Endodermal cell (in vitro differentiated cells): ENCODE measurements around the gene CCDC68. TPM values are rescaled to one million over a fixed set of nuclear protein-coding genes. Genes with fewer than 3 reads are reported as not detected.

Source experiments
- DNase-seq: peaks from one replicate; pipeline ENCODE4 v3.0.0-alpha.2; 2017
- H3K27ac ChIP-seq: 2 replicates; pipeline ENCODE4 v1.5.1; 2013; ENCODE audit warnings: mild to moderate bottlenecking, low read depth, low read length, moderate library complexity
- H3K27me3 ChIP-seq: 2 replicates; pipeline ENCODE4 v1.6.1; 2013; ENCODE audit warnings: mild to moderate bottlenecking, low read length, moderate library complexity; ENCODE audit not compliant: insufficient read depth, control insufficient read depth, poor library complexity, severe bottlenecking
- H3K36me3 ChIP-seq: 2 replicates; pipeline ENCODE4 v1.7.0; 2013; ENCODE audit warnings: mild to moderate bottlenecking, low read length, moderate library complexity; ENCODE audit not compliant: control insufficient read depth, insufficient read depth
- H3K4me1 ChIP-seq: one replicate; pipeline ENCODE4 v1.7.0; 2013; ENCODE audit warnings: low read length; ENCODE audit not compliant: control insufficient read depth, insufficient read depth
- H3K4me3 ChIP-seq: 2 replicates; pipeline ENCODE4 v1.5.1; 2013; ENCODE audit warnings: mild to moderate bottlenecking, low read length, moderate library complexity
- H3K9ac ChIP-seq: 2 replicates; pipeline ENCODE4 v1.6.1; 2013; ENCODE audit warnings: mild to moderate bottlenecking, low read length, moderate library complexity; ENCODE audit not compliant: poor library complexity, severe bottlenecking; ENCODE audit errors: extremely low read depth
- H3K9me3 ChIP-seq: 2 replicates; pipeline ENCODE4 v1.6.1; 2013; ENCODE audit warnings: mild to moderate bottlenecking, low read length, moderate library complexity; ENCODE audit not compliant: control insufficient read depth
- H3K27ac Mint-ChIP-seq: 2 replicates; pipeline ENCODE4 v1.8.0; 2020; ENCODE audit warnings: mixed read lengths
- H3K27me3 Mint-ChIP-seq: 2 replicates; pipeline ENCODE4 v1.8.0; 2021; ENCODE audit warnings: mild to moderate bottlenecking, mixed read lengths; ENCODE audit not compliant: insufficient read depth
- H3K36me3 Mint-ChIP-seq: 2 replicates; pipeline ENCODE4 v1.8.0; 2020; ENCODE audit warnings: low read depth, mixed read lengths
- H3K4me1 Mint-ChIP-seq: 2 replicates; pipeline ENCODE4 v1.8.0; 2020; ENCODE audit warnings: mixed read lengths
- H3K4me3 Mint-ChIP-seq: 2 replicates; pipeline ENCODE4 v1.8.0; 2020; ENCODE audit warnings: mild to moderate bottlenecking, moderate library complexity, mixed read lengths
- H3K9me3 Mint-ChIP-seq: 2 replicates; pipeline ENCODE4 v1.8.0; 2020; ENCODE audit warnings: mild to moderate bottlenecking, mixed read lengths
- WGBS, 2 experiments: methylation state at CpG; one replicate each; pipeline versions ENCODE4 v1.1.5 to v1.1.7; 2013; ENCODE audit warnings: missing lambda C conversion rate in 2 of 2, mixed read lengths in 1 of 2; ENCODE audit not compliant: insufficient coverage in 1 of 2, insufficient read length in 1 of 2; 5-methylcytosine and 5-hydroxymethylcytosine counted together
- total RNA-seq, 2 donors: library from RNA; stranded (reverse); fragmentation: NEBNext Ultra II Directional in 1 of 2; extraction: Animal tissue kit (Norgen Biotek cat#: 25700) in 1 of 2; gene quantifications; 2 replicates in 1 of 2; 3 replicates in 1 of 2; pipeline ENCODE4 v1.2.1, GENCODE V29; 2021
- TF ChIP-seq, protein P1 (sequence below): fragments of 200-600 bp; sonication (generic); conservative IDR thresholded peaks from 2 replicates; pipeline ENCODE4 v1.5.0; 2021; ENCODE audit warnings: antibody characterized with exemption, mild to moderate bottlenecking

CCDC68 gene
- total RNA-seq, 2 donors from 2014 or later: 0.53 to 0.80 TPM

- H3K9me3 Mint-ChIP-seq: no peaks in the 10 kb centered on the region
- Histone ChIP-seq H3K9ac (no peak overlapping the region), H3K9me3 (no peaks in the 10 kb centered on the region), H3K4me3 (no peak overlapping the region), H3K27ac (no peak overlapping the region), H3K36me3 (no peaks in the 10 kb centered on the region), H3K4me1 (no peaks in the 10 kb centered on the region), H3K27me3 (peaks cover 12% of the 10 kb centered on the region)
- 90% methylated on average over 3 of the region's 3 CpGs for WGBS, 2 experiments
- TF ChIP-seq, protein P1, sequence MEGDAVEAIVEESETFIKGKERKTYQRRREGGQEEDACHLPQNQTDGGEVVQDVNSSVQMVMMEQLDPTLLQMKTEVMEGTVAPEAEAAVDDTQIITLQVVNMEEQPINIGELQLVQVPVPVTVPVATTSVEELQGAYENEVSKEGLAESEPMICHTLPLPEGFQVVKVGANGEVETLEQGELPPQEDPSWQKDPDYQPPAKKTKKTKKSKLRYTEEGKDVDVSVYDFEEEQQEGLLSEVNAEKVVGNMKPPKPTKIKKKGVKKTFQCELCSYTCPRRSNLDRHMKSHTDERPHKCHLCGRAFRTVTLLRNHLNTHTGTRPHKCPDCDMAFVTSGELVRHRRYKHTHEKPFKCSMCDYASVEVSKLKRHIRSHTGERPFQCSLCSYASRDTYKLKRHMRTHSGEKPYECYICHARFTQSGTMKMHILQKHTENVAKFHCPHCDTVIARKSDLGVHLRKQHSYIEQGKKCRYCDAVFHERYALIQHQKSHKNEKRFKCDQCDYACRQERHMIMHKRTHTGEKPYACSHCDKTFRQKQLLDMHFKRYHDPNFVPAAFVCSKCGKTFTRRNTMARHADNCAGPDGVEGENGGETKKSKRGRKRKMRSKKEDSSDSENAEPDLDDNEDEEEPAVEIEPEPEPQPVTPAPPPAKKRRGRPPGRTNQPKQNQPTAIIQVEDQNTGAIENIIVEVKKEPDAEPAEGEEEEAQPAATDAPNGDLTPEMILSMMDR: no peak
- no peak overlapping the region for H3K4me3 Mint-ChIP-seq
- no peaks in the 10 kb centered on the region for H3K4me1 Mint-ChIP-seq
- H3K27ac Mint-ChIP-seq: no peak overlapping the region
- peaks cover 6% of the 10 kb centered on the region for H3K27me3 Mint-ChIP-seq
- no peak for DNase-seq
- H3K36me3 Mint-ChIP-seq: no peaks in the 10 kb centered on the region
Observed at GRCh38 chr18:54960197-54960596, 936 bp upstream of the CCDC68 start.

- Mint-ChIP-seq H3K4me3 (no peak overlapping the region), H3K27ac (no peak overlapping the region)
- WGBS, 2 experiments: 75 to 82% methylated on average over 3 to 5 of the region's 5 CpGs
Observed at GRCh38 chr18:54957996-54958395, 1.3 kb downstream of the CCDC68 start.

DNA sequence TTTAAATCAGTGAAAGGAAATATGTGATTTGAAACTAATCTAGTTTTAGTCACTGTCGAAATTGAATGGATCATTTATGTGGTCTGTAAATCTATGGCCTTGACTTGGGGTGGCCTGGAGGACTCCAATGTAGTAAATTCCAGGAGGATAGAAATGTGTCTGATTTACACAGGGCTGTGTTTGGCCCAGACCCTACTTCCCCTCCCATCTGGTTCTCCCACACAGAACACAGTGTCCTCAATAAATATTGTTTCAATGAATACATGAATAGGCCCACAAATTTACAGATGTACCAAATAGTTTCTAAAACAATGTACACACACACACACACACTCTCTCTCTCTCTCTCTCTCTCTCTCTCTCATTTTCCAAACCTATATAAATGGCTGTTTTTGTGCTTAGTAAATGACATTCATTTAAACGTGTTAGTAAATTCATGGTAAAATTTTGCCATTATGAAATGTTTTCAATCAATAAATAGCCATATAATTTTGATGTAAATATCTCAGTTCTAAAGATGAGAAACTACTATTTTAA, 1.9 kb downstream of the CCDC68 start:
- H3K36me3 Mint-ChIP-seq: no peaks in the 10 kb centered on the region
- no peak overlapping the region for H3K4me3 Mint-ChIP-seq
- H3K4me1 ChIP-seq: no peaks in the 10 kb centered on the region
- H3K27me3 ChIP-seq: peaks cover 12% of the 10 kb centered on the region
- H3K27ac ChIP-seq: no peak overlapping the region
- no peaks in the 10 kb centered on the region for H3K36me3 ChIP-seq
- no peak overlapping the region for H3K27ac Mint-ChIP-seq
- no peak for DNase-seq
- 84% methylated on average over 1 of the region's 2 CpGs; no CpG with 5 or more reads in 1 of the 2 experiments for WGBS, 2 experiments
- H3K27me3 Mint-ChIP-seq: peaks cover 6% of the 10 kb centered on the region
- H3K9ac ChIP-seq: no peak overlapping the region
- H3K9me3 Mint-ChIP-seq: no peaks in the 10 kb centered on the region
- H3K4me1 Mint-ChIP-seq: no peaks in the 10 kb centered on the region
- H3K9me3 ChIP-seq: no peaks in the 10 kb centered on the region
- H3K4me3 ChIP-seq: no peak overlapping the region
- TF ChIP-seq, protein P1: no peak

More at GRCh38 chr18:54957996-54958395, 1.3 kb downstream of the CCDC68 start:
- H3K27ac ChIP-seq: no peak overlapping the region
- no peak overlapping the region for H3K9ac ChIP-seq
- no peaks in the 10 kb centered on the region for H3K9me3 ChIP-seq
- peaks cover 12% of the 10 kb centered on the region for H3K27me3 ChIP-seq
- no peak for DNase-seq
- peaks cover 6% of the 10 kb centered on the region for H3K27me3 Mint-ChIP-seq
- H3K9me3 Mint-ChIP-seq: no peaks in the 10 kb centered on the region
- TF ChIP-seq, protein P1: no peak
- no peaks in the 10 kb centered on the region for H3K4me1 ChIP-seq
- no peaks in the 10 kb centered on the region for H3K36me3 ChIP-seq
- H3K4me1 Mint-ChIP-seq: no peaks in the 10 kb centered on the region
- H3K4me3 ChIP-seq: no peak overlapping the region
- no peaks in the 10 kb centered on the region for H3K36me3 Mint-ChIP-seq
